RWPE1 (cell line): ENCODE measurements around the gene PTPRZ1.

ENCODE experiments used
- CTCF ChIA-PET: fragments of 350-600 bp; sonication (Branson Sonifier 250); formaldehyde crosslinking; extraction: SDS; loops from one replicate; lab custom pipeline; 2021; lab: Yijun Ruan, JAX
- POLR2A ChIA-PET: fragments of 400-600 bp; formaldehyde crosslinking; extraction: SDS; loops from one replicate; lab custom pipeline; 2020; ENCODE audit warnings: antibody characterized with exemption; ENCODE audit not compliant: low non-redundant PET; lab: Yijun Ruan, JAX
- DNase-seq: peaks from one replicate; pipeline ENCODE4 v3.0.0; 2012; ENCODE audit warnings: low spot score
- H3K27ac ChIP-seq: fragments of 450-650 bp; 2 replicates; pipeline ENCODE4 v1.5.1; 2017
- CTCF ChIP-seq: fragments of 450-650 bp; conservative IDR thresholded peaks from 2 replicates; pipeline ENCODE4 v1.5.1; 2017; ENCODE audit warnings: low read depth, mild to moderate bottlenecking

Gene PTPRZ1

DNA sequence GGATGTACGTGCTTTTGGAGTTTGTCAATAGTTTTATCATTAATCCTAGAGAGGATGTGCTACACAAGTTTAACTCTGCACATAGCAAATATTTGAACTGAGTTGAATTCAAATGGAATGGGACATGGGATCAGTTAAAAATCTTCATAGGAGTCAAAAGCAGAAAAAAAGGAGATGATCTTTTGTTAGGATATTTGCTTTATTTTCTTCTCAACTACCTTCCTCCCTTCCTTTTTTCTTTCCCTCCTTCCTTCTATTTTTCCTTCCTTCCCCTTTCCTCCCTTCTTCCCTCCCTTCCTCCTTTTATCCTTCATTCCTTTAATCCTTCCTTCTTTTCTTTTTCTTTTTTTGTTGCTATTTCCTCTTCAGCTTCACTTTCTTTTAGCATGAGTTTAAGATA is 6.6 kb downstream of the PTPRZ1 start:
- no peak overlapping the region for H3K27ac ChIP-seq
- DNase-seq, result no peak
- TF ChIP-seq CTCF, result no peak
- ChIA-PET POLR2A (no interaction called here), CTCF (interaction anchor here (0.6 kb wide), 1 partner anchor 835 kb away, joined by 4 read pairs; no protein-coding TSS in a partner anchor)

GRCh38 chr7:121882731-121883130 is 9.8 kb downstream of the PTPRZ1 start:
- TF ChIP-seq CTCF, result no peak
- POLR2A ChIA-PET, result no interaction called here
- DNase-seq, result peak; percentile 38
- CTCF ChIA-PET, result interaction anchor here (0.6 kb wide), 1 partner anchor 185 kb away, joined by 4 read pairs; no protein-coding TSS in a partner anchor
- H3K27ac ChIP-seq, result no peak overlapping the region

DNA sequence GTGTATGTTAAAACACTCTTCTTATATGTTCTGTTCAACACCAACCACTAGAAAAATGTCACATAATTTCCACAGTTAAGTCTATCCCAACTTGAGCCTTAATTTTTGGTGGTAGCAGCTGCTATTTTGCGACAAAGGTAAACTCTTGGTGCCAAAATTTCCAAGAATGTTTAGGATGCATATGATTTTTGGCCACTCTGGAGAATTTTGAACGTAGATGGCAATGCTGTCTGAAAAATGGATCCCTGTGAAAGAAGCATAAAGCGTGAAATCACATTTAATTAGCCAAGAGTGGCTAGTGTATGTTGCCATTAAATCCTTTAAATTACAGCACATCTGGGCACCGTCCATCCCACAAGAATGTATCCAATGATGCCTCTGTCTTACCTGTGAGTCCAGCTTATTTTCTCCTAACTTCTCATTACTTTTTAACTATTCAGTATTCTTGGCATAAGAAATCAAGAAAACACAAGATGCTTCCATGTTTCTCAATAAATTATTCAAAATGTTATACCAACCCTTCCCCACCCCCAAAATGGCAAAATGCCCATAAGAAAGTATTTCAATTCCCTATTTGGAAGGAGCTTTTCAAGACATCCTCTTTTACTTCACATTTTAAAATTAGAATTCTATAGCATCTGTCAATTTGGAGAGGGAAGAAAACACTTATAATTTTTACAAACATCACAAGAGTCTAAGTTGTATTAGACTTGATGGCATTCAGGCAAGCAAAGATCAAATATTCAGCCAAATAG is 12.4 kb downstream of the PTPRZ1 start:
- DNase-seq, result no peak
- POLR2A ChIA-PET, result no interaction called here
- no peak for TF ChIP-seq CTCF
- no peak overlapping the region for H3K27ac ChIP-seq
- CTCF ChIA-PET, result interaction anchor here (0.6 kb wide), 1 partner anchor 330 kb away, joined by 3 read pairs; no protein-coding TSS in a partner anchor

DNA sequence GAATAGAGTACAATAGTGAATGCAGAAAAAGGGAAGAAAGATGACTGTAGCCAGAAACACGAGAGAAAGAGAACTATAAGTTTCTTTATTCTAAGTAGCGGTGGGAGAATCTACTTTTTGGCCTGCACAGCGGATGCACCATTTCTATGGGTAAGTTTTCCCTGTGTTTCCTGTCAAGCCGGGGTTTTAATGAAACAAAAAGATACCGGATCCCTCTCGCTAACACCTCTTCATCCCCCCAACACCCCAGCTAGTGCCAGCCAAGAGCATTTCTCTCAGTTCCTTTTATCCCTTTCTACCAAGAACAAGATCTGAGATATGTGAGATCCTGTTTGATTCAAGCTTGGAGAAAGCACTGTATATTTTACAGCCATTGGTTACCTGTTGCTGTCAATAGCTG is 14.7 kb downstream of the PTPRZ1 start:
- TF ChIP-seq CTCF, result no peak
- no peak overlapping the region for H3K27ac ChIP-seq
- no peak for DNase-seq
- ChIA-PET CTCF (no interaction called here), POLR2A (no interaction called here)

DNA sequence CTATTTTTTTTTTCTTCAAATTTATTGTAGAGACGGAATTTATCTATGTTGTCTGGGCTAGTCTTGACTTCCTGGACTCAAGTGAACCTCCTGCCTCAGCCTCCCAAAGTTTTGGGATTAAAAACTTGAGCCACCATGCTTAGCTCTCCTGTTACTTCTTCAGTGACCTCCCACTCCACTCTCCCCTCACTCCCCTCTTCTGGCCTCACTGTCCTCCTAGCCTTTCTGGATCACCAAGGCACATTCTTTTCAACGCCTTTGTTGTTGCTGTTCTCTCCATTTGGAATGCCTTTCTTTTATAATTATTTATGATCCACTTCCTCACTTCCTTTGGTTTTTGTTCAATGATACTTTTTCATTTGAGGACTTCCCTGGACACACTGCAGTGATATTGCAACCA is 17.9 kb downstream of the PTPRZ1 start:
- ChIA-PET POLR2A (no interaction called here), CTCF (no interaction called here)
- no peak for DNase-seq
- H3K27ac ChIP-seq, result no peak overlapping the region
- TF ChIP-seq CTCF, result no peak

- POLR2A ChIA-PET, result no interaction called here
- no peak for TF ChIP-seq CTCF
- DNase-seq, result no peak
- H3K27ac ChIP-seq, result no peak overlapping the region
- CTCF ChIA-PET, result no interaction called here
Measured at GRCh38 chr7:121891731-121892130, 18.8 kb downstream of the PTPRZ1 start.
